ENCODE measurements around the gene BICDL1.

The BICDL1 gene

DNA sequence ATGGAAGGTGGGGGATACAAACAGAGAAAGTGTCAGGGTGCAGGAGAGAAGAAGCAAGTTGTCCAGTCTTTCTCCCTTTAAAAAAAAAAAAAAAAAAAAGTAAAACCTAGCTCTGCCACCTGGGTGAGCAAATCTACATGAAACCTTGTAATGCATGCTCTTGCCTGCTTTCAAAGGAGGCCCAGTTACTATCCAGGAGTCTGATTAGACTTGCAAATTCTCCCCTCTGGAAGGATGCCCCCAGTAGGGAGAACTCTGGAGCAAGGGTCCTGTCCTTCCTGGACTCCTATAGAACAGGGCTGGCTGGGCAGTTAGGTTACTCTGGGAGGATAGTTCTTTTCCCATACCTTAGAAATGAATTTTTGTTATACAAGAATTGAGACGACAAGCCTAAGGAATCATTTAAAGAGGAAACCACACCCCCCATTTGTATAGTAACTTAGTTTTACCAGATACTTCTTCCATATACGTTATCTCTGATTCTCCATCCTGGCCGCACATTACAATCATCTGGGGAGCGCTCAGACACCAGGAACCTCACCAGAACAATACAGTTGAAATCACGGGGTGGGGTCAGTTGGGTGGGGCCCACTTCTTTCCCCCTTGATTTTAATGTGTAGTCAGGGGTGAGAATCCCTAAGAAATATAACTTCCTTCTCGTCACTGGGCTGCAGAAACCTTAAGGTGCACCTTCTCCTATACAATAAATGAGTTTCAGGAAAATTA is 97.0 kb downstream of the BICDL1 start:
- DNase-seq, result no peak

DNA sequence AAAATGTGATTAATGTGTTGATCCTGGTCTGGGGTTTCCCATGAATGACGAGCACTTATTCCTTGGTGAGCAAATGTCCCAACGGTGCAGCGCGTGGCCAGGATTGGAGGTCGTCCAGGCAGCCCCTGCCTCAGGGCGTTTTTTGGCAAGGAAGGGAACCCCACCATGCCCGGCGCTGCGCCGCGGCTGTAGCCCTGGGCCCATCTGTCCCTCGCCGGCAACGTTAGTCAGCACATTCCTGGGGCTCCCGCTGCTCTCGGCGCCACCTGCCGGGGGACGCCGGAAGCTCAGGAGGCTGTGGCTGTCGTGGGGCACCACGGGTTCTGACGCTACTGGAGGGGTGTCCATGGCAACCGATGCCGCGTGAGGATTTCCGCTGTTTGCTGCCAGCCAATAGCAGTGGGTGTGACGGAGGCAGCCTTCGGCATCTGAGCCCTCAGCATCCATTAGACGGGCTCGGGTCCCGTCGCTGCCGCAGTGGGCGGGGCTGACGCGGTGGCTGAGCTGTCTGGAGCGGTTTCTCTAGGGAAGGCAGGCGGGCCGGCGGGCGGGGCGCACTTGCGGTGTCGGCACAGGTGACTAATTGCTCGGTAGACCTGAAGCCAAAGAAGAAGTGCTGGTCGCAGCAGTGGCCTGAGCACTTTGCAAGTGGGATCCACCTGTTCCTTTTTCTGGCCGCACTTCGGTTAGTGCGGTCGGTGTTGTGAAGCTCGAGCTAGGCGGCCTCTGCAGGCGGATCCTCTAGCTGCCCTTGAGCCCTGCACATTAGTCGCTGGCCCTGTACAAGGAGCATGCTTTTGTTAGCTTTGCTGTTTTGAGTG is 98.0 kb downstream of the BICDL1 start:
- DNase-seq, result peak; percentile 98

DNA sequence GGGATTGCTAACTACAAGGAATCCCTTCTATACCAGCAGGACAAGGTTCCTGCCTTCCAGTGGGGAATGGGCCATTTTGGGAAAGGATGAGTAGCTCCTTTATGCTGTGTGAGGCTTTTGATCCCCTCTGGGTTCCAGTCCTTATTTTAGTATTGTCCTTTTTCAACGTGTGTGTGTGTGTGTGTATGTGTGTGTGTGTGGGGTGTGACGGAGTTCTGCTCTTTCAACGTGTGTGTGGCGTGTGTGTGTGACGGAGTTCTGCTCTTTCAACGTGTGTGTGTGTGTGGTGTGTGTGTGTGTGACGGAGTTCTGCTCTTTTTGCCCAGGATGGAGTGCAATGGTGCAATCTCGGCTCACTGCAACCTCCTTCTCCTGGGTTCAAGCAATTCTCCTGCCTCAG is 100.1 kb downstream of the BICDL1 start:
- DNase-seq, result no peak

DNA sequence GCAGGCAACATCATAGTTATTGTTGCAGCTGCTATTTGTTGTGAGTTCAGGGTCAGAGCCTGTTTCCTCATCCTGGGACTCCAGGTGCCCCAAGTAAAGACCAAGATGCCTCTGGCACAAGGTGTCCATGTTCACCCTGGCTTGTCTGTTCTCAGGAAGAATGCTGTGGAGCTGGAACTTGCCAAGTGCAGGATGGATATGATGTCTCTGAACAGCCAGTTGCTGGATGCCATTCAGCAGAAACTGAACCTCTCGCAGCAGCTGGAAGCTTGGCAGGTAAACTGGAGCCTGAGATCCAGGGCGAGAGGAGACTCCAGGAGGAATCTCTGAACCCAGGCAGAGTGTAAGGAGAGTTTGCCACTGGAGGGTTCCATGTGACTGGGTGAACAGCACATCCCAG is 100.8 kb downstream of the BICDL1 start:
- no peak for DNase-seq

DNA sequence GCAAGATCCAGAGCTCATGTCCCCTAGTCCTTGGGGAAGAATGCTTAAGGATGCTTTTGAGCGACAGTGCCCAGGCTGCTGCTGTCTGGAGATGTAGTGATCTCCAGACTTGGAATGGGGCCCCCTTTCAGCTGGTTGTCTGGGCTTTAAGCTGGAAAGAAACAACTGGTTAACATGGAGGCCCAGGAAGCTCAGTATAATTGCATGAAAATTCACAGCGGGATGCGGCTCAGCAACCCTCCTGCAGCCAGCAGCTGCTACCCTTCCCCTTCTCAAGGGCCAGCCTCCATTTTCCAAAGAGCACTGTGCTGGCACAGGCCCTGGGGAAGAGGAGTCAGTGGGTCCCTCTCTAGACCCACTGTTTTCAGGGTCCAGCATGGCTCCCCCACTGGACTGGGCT is 101.2 kb downstream of the BICDL1 start:
- DNase-seq, result no peak

DNA sequence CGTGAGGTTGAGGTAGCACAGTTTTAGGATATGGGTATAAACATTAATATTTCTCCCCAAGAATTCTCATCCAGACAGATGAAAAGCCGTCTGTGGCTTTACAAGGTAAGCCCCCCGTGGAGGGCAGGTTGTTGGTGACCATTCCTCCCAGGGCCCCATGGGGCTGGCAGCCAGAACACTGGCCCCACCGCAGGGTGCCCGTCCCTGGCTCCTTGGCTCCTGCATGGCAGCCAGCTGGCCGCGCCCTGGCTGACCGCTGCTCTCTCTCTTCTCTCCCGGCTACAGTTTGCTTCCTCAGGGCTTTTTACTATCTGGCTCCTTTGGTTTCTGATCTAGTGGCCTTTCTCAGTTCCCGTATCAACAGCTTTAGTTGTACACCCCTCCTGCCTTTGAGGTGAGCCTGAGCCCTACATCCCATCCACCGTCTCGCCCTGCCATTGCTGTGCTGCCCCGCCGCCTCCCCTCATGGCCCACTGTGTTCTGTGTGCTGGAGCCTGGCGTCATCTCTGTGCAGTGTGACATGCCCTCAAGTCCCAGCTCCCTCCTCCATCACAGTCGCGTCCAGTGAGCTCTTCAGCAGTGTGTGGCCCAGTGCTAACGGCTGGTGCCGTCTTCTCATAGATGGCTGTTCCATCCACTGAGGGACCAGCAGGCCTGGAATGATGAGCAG is 101.7 kb downstream of the BICDL1 start:
- no peak for DNase-seq

DNA sequence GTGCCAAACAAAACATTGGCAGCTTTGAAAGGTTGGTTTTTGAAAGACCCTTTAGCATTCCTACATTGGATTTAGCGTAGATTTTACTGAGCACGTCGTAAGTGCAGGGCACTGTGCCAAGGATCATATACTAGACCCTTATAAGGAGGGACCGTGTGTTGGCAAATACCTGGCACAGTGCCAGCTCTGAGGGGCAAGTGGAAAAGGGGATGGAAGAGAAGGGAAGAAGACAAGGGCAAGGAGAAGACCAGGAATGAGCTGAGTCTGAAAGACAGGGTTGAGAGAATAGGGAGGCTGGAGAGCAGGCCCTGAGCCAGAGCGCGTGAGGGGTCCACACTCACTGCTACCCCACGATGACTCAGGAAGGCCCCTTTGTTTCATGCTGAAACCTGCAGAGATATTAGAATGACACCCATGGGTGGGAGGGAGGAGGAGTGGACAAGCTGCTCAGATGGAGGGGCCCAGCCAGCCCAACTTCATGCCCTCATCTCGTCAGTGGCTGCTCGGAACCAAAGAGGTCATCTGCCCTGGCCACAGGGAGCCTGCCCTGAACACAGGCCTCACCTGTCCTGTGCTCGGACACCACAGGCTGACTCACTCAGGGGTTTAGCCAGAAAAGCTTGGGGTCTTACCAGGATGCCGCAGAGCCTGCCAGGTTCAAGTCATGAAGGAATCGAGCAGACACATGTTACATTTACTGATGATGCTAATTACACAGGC is 102.5 kb downstream of the BICDL1 start:
- DNase-seq, result peak; percentile 15

DNA sequence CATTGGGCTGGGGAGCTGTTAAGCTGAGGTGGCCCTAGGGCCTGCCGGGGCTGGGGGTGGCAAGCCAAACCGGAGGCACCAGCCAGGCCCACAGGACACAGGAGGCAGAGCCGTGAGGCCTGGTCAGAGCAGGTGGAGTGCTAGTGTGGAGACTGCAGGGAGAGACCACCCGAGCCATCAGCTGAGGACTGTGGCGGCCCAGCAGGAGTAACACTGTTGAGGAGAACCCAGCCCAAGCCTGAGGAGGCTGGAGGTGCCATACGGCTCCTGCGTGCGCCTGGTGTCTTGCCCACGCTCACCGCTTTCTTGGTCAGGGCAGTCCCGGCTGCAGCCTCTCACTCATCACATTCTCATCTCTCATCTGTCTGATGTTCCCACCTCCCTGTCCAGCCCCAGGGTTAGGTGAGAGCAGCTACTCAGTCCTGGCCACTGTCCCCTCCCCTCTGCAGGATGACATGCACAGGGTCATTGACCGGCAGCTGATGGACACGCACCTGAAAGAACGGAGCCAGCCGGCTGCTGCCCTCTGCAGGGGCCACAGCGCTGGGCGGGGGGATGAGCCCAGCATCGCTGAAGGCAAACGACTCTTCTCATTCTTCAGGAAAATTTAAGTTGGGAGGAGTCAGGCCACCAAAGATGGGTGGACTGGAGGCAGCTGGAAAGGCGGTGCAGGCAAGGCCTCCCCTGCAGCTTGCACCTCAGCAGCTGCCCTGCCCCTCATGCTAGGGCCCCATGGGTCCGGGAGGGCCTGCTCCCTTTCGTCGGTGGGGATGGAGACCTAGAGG is 103.7 kb downstream of the BICDL1 start:
- DNase-seq, result no peak

DNA sequence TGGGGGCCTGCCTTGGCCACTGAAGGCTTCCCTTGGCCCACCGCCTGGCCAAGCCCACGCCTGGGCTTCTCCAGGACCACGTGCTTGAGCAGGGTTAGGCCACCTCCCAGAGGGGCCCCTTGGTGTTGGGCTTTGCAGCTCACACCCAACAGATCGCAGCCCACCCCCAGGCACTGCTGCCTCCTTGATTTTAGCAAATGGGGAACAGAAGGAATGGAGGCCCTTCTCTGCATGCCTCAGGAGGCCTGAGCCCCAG is 104.2 kb downstream of the BICDL1 start:
- no peak for DNase-seq

DNA sequence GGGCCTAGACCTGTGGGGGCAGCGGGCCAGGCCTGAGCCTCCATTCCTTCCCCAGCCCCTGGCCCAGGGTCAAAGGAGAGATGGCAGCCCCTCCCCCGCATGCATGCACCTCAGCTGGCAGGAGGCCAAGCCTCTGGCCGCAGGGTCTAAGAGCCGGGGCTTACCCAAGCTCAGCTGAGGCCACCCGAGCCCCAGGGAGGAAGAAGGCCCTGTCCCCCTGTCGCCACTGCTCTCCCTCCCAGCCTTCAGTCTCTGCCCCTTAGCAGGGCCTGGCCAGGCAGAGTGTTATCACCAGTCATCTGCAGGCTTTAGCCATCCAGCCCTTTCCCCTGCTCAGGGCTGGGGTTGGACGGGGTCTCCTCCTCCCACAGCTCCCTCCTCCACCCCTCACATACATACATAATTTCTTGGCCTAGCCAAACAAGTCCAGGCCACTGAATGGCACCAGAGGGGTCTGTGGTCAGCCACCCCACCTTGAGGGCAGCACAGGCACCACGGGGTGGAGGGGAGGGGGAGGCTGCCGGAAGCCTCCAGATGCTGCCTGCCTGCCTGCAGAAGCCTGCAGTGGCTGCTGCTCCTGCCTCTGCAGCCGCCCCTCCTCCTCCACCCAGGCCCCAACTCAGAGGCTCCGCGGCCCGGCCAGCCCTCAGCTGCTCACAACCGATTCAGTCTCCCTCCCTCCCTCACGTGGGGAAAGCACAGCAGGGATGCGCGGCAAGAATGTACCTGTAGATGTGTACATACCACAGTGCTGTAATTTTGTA is 104.7 kb downstream of the BICDL1 start:
- no peak for DNase-seq

DNA sequence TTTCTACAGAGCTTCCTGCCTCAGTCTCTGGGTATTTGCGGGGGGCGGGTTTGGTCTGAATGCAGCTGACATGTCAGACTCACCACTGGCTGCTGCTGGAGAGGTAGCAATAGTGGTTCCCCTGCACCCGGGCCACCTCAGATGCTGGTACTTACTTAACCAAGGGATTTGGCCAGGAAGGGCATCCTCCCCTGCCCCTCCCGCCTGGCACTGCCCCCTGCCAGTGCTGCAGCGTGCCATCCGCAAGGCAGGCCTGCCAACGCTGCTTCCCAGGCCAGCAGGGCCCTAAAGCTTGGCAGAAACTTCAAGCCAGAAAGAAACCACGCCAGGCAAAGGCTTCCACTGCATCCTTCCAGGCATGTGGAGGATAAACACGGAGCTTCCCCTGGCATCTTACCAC is 105.4 kb downstream of the BICDL1 start:
- no peak for DNase-seq

DNA sequence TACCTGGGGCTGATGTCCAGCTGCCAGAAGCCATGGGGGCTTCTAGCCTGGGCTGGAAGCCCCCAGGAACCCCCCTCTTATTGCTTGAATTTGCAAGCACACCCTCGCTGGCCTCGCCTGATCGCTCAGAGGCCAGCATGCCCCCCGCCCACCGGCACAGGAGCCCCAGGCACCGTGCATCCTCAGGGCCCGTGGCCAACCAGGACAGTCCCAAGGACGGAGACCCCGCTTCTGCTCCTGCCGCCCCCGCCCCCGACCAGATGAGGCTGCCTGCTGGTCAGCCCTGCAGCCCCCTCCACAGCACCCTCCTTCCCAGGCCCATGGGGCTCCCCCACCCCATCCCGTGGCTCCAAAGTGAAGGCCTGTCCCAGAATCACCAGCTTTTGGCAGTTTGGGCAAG is 106.3 kb downstream of the BICDL1 start:
- no peak for DNase-seq

DNA sequence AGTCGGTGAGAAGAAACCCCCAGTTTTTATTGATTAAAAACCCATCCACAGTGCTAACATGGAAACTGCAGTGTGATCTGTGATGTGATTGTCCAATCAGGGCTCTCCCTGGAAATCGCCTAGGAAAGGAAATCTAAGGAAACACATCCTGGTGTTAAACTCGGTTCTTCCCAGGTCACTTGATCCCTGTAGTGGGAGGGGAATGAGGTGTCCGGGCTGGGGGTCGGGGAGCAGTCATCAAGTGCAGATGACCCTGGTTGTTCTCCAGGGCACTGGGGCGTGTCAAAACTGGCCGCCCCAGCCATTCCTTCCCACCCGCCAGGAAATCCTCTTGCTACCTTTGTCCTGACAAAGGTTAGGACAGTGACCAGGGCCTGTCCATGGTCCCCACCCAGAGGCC is 106.7 kb downstream of the BICDL1 start:
- DNase-seq, result no peak

DNA sequence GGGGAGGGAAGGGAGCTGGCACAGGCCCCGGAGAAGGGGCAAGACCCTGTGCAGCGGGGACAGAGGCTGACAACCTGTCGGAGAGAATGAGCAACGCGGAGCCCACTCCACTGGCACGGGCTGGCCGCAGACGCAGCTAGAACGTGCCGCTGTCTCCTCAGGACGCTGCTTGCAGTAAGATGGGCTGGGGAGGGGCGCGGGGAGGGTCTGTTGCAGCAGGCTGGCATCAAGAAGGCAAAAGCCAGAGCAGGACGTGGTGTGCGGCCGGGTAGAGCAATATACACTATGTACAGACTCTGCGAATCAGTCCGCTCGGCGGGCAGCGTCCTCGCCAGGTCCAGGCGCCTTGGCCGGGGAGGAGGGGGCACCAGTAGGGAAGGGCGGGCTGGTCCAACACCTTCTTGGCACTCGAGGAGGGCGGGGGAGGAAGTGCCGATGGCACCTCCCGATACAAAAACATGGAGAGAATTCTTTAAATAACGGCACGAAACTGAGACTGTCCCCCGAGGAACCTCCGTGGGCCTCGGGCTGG is 107.7 kb downstream of the BICDL1 start:
- DNase-seq, result no peak

DNA sequence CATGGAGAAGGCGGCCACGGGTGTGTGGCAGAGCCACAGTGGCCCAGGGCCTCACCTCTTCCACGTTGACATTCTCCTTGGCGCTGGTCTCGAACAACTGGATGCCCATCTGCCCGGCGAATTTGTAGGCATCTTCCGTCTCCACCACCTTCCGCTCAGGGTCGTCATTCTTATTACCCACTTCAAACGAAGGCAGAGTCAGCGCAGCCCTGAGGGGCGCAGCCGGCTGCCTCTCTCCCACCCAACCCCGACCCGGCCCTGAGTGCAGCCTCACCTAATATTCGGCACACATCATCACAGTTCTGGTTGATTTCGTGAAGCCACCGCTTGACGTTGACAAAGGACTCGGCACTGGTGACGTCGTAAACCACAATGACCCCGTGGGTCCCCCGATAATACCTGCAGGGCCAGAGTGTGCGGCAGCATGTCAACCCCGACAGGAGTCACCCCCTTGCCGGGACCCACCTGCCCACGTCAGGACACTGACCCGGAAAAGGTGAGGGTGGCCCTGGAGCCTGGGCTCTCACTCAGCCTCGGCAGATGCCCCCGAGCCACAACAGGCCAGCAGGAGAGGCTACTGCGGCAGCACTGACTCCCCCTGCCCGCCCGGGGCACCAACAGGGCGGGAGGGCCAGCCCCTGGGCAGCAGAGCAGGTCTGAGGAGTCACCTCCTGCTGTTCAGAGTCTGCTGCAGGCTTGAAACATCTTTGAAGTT is 109.9 kb downstream of the BICDL1 start:
- DNase-seq, result no peak

DNA sequence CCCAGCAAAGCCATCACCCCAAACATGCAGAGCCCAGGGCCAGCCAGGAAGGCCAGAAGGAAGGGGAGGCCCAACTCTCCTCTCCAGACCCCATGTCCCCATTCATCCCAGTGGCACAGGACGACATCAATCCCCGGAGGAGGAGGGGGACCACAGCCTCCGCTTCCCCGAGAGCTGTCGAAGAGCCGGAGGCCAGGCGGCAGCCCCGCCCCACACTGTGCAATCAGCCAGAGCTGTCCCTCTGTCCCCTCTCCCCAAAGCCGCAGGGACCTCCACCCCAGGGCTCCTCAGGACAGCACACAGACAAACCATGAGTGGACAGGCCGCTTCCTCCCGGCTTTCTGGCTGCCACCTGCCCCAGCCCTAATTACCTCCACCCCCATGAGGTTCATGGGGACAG is 110.7 kb downstream of the BICDL1 start:
- DNase-seq, result no peak

DNA sequence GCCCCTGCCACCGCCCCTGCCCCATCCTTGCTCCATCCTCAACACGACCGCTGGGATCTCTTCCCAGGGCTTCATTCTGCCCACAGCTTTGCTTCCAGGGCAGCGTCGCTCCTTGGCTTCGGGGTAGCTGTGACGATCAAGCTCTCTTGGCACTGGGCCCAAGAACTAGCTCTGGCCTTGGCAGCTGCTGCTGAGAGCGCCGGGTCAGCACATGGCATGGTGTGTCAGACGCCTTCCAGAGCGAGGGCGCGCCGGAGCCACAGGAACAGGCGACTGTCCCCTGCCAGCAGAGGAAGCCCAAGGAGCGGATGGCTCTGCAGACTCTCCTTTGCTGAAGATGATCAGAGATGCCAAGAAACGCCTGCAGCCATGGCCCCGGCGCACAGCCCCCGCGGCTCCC is 111.6 kb downstream of the BICDL1 start:
- DNase-seq, result no peak

DNA sequence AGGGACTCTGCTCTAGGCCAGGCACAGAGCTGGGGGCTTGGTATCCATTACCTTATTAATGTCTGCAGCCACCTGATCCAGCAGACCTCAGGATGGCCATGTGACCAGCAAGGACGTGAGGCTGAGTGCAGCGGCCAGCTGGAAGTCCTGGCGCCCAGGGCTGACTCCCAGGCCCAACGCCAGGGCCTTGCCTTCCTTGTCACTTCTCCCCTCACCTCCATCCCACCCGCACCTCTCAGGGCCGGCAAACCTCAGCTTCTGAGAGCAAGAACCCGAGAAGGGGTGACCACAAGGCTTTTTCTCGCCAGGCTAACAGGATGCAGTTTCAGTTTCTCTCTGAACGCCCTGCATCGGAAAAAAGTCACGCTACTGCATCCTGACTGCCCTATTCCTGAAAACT is 112.1 kb downstream of the BICDL1 start:
- no peak for DNase-seq

DNA sequence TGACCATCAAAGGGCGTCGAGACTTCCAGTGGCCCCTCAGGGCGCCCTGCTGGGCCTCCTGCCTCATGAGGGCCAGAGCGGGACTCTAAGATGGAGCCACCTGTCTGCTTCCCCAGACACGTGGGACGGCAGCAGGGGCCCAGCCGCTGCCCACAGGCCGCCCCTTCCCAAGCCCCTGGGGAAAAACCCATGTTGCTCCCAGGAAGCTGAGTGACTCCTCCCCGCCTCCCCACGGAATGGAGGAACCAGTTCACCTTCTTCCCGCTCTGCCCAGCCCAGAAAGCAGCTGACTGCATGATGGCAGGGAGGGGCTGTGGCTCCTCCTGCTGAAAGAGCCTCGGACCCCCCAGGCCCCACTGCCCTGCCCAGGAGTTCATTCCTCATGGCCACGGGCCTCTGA is 112.6 kb downstream of the BICDL1 start:
- no peak for DNase-seq

DNA sequence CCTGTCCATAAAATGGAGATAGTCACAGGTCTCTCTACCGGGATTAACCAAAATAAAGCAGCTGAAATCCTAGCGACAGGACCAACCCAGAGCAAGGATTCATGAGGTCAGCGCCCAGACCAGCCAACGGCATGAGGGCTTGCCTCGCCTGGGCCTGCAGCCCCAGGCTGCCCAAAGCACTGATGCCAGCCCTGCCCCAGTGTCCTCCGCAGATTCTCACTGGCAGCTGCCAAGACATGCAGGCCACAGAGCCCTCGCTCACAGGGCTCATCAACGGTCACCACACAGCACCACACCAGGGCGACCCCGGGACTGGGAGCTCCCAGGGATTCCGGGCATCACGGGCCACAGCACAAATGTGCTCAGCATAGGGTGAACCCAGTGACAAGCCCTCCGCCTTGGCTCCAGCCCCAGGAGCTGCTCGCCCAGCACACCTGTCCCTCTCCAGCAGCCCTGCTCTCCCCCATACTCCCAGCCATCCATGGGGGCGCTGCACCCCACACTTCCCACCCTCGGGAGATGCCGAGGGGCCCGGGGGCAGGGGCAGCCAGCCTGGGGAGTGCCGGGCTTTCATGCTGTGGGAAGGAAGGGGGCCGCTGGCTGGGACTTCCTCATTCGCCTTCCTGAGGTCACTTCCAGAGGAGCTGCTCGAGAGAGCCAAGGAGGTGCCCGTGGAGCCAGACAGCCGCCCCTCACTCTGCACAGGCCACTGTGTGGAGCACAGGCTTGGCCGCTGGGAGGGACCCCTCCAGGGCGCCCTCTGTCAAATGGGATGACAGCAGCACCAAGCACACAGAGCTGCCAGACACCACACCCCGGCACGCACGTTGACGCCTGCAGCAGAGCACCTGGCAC is 113.4 kb downstream of the BICDL1 start:
- no peak for DNase-seq
